H1 (cell line): ENCODE measurements around the gene LSM6. TPM values are rescaled to one million over a fixed set of nuclear protein-coding genes. Genes with fewer than 3 reads are reported as not detected.

ENCODE experiments used
- CTCF ChIA-PET: fragments of 300-600 bp; sonication (Branson Sonifier 250); formaldehyde crosslinking; loops from one replicate; lab custom pipeline; 2021; ENCODE audit not compliant: partially characterized antibody; lab: Charles Lee
- POLR2A ChIA-PET: fragments of 300-600 bp; sonication (Branson Sonifier 250); formaldehyde crosslinking; loops from one replicate; lab custom pipeline; 2021; ENCODE audit warnings: inconsistent platforms; ENCODE audit not compliant: partially characterized antibody; lab: Charles Lee
- DNase-seq, 2 experiments: peaks; one replicate each; pipeline versions ENCODE4 v3.0.0 to v3.0.0-alpha.2; 2010 to 2022; ENCODE audit warnings: low spot score in 2 of 2, low read depth in 1 of 2, mixed read lengths in 1 of 2
- FAIRE-seq: peaks from 2 replicates; lab custom pipeline; 2011; peaks lifted over from hg19 to GRCh38; lab: Jason Lieb, UNC
- H2AFZ ChIP-seq: 2 replicates; pipeline ENCODE4 v1.8.1; 2012; ENCODE audit warnings: low read length, inconsistent platforms
- H2AK5ac ChIP-seq: 2 replicates; pipeline ENCODE4 v1.6.1; 2013; ENCODE audit warnings: low read depth, low read length
- H2BK120ac ChIP-seq: replicated peaks from 2 replicates; pipeline ENCODE3; 2013; ENCODE audit warnings: low read depth, low read length, inconsistent platforms
- H2BK12ac ChIP-seq: 2 replicates; pipeline ENCODE4 v1.6.1; 2013; ENCODE audit warnings: low read depth, low read length
- H2BK15ac ChIP-seq: 2 replicates; pipeline ENCODE4 v1.6.1; 2013; ENCODE audit warnings: low read length
- H2BK20ac ChIP-seq: 2 replicates; pipeline ENCODE4 v1.6.1; 2013; ENCODE audit warnings: low read length
- H2BK5ac ChIP-seq: 2 replicates; pipeline ENCODE4 v1.6.1; 2013; ENCODE audit warnings: low read depth, low read length
- H3K14ac ChIP-seq: 2 replicates; pipeline ENCODE4 v1.6.1; 2013; ENCODE audit warnings: inconsistent platforms; ENCODE audit not compliant: insufficient read length
- H3K18ac ChIP-seq: 2 replicates; pipeline ENCODE4 v1.6.1; 2013; ENCODE audit warnings: low read length; ENCODE audit errors: extremely low read depth
- H3K23ac ChIP-seq: 2 replicates; pipeline ENCODE4 v1.6.1; 2013; ENCODE audit warnings: inconsistent platforms; ENCODE audit not compliant: insufficient read length
- H3K23me2 ChIP-seq: 2 replicates; pipeline ENCODE4 v1.6.1; 2013; ENCODE audit warnings: low read depth, low read length
- H3K27ac ChIP-seq: 2 replicates; pipeline ENCODE4 v1.6.1; 2011; ENCODE audit warnings: low read depth, low read length, inconsistent platforms
- H3K27me3 ChIP-seq, 4 experiments: replicated peaks in 1 of 4; 1 replicate in 1 of 4; 2 replicates in 3 of 4; pipeline versions ENCODE4 v1.6.1 to v1.8.1; 2011 to 2013; ENCODE audit warnings: low read length in 3 of 4, mild to moderate bottlenecking in 3 of 4, inconsistent platforms in 2 of 4, mixed read lengths in 2 of 4, moderate library complexity in 1 of 4; ENCODE audit not compliant: control insufficient read depth in 3 of 4, insufficient read depth in 3 of 4; ENCODE audit errors: extremely low read depth in 1 of 4
- H3K36me3 ChIP-seq, 4 experiments: 2 replicates each; pipeline versions ENCODE4 v1.6.1 to v1.8.1; 2011 to 2013; ENCODE audit warnings: mild to moderate bottlenecking in 4 of 4, low read length in 3 of 4, moderate library complexity in 2 of 4, control low read depth in 1 of 4, inconsistent platforms in 1 of 4; ENCODE audit not compliant: insufficient read depth in 4 of 4, control insufficient read depth in 2 of 4
- H3K4ac ChIP-seq: replicated peaks from 2 replicates; pipeline ENCODE3; 2013; ENCODE audit warnings: low read length, low read depth, mixed read lengths, inconsistent platforms; ENCODE audit not compliant: insufficient read length
- H3K4me1 ChIP-seq, 4 experiments: replicated peaks in 1 of 4; 1 replicate in 1 of 4; 2 replicates in 3 of 4; pipeline versions ENCODE4 v1.6.1 to v1.8.1; 2011 to 2013; ENCODE audit warnings: low read length in 3 of 4, inconsistent platforms in 2 of 4, mixed read lengths in 1 of 4; ENCODE audit not compliant: insufficient read depth in 4 of 4, control insufficient read depth in 3 of 4
- H3K4me2 ChIP-seq, 2 experiments: 2 replicates each; pipeline versions ENCODE4 v1.6.1 to v1.8.1; 2011 to 2013; ENCODE audit warnings: low read depth in 2 of 2, low read length in 2 of 2, control low read depth in 1 of 2, inconsistent platforms in 1 of 2, mild to moderate bottlenecking in 1 of 2; ENCODE audit not compliant: insufficient read depth in 1 of 2
- H3K4me3 ChIP-seq, 4 experiments: fragments of 200-600, 300-600 bp in 1 of 4; sonication (generic), shearing (Covaris generic), sonication (Bioruptor Twin) in 1 of 4; 2 replicates each; pipeline versions ENCODE4 v1.5.1 to v1.8.1; 2011 to 2016; ENCODE audit warnings: low read length in 4 of 4, low read depth in 3 of 4, control low read depth in 2 of 4, inconsistent platforms in 2 of 4, mild to moderate bottlenecking in 2 of 4, mixed read lengths in 1 of 4, moderate library complexity in 1 of 4; ENCODE audit not compliant: insufficient read depth in 2 of 4; ENCODE audit errors: extremely low read depth in 1 of 4
- H3K56ac ChIP-seq: replicated peaks from 2 replicates; pipeline ENCODE3; 2013; ENCODE audit warnings: low read depth, mild to moderate bottlenecking, mixed read lengths, low read length, inconsistent platforms; ENCODE audit not compliant: insufficient read length
- H3K79me1 ChIP-seq: 2 replicates; pipeline ENCODE4 v1.6.1; 2013; ENCODE audit warnings: low read depth, low read length, control low read depth
- H3K79me2 ChIP-seq, 2 experiments: 2 replicates each; pipeline versions ENCODE4 v1.6.1 to v1.8.1; 2012 to 2013; ENCODE audit warnings: low read length in 2 of 2, mild to moderate bottlenecking in 2 of 2, inconsistent platforms in 1 of 2; ENCODE audit not compliant: insufficient read depth in 2 of 2, control insufficient read depth in 1 of 2
- H3K9ac ChIP-seq, 4 experiments: replicated peaks in 1 of 4; 1 replicate in 1 of 4; 2 replicates in 3 of 4; pipeline versions ENCODE4 v1.6.1 to v1.8.1; 2011 to 2013; ENCODE audit warnings: low read depth in 3 of 4, low read length in 3 of 4, control low read depth in 2 of 4, mild to moderate bottlenecking in 2 of 4, moderate library complexity in 2 of 4, inconsistent platforms in 1 of 4; ENCODE audit errors: extremely low read depth in 1 of 4
- H3K9me3 ChIP-seq, 2 experiments: 2 replicates each; pipeline versions ENCODE4 v1.6.1 to v1.8.1; 2012 to 2013; ENCODE audit warnings: mild to moderate bottlenecking in 2 of 2, moderate library complexity in 2 of 2, control low read depth in 1 of 2, inconsistent platforms in 1 of 2, low read depth in 1 of 2, low read length in 1 of 2, mixed read lengths in 1 of 2; ENCODE audit not compliant: insufficient read depth in 2 of 2
- H4K20me1 ChIP-seq, 2 experiments: replicated peaks in 1 of 2; 2 replicates each; pipeline versions ENCODE3 to v1.8.1; 2011 to 2013; ENCODE audit warnings: inconsistent platforms in 2 of 2, low read length in 2 of 2, mild to moderate bottlenecking in 1 of 2; ENCODE audit not compliant: insufficient read depth in 2 of 2, control insufficient read depth in 1 of 2
- H4K5ac ChIP-seq: 2 replicates; pipeline ENCODE4 v1.6.1; 2013; ENCODE audit warnings: low read length, low read depth, mixed read lengths, inconsistent platforms; ENCODE audit not compliant: insufficient read length
- H4K8ac ChIP-seq: 2 replicates; pipeline ENCODE4 v1.8.0; 2013; ENCODE audit warnings: mild to moderate bottlenecking, moderate library complexity, low read length, inconsistent platforms; ENCODE audit not compliant: insufficient read depth; ENCODE audit errors: extremely low read depth
- H4K91ac ChIP-seq: replicated peaks from 2 replicates; pipeline ENCODE3; 2013; ENCODE audit warnings: low read length, mixed read lengths, inconsistent platforms; ENCODE audit not compliant: insufficient read length
- ATF2 ChIP-seq: IDR thresholded peaks from 2 replicates; pipeline ENCODE4 v1.6.1; 2012; ENCODE audit warnings: low read length, inconsistent platforms
- ATF3 ChIP-seq: IDR thresholded peaks from 2 replicates; pipeline ENCODE4 v1.6.1; 2011; ENCODE audit warnings: low read depth, mild to moderate bottlenecking, low read length; ENCODE audit not compliant: insufficient read depth
- CREB1 ChIP-seq: IDR thresholded peaks from 2 replicates; pipeline ENCODE4 v1.6.1; 2012; ENCODE audit warnings: inconsistent platforms
- CTBP2 ChIP-seq: IDR thresholded peaks from 2 replicates; pipeline ENCODE4 v1.7.0; 2011; ENCODE audit warnings: borderline replicate concordance, mild to moderate bottlenecking, moderate library complexity, mixed read lengths, low read length; ENCODE audit not compliant: insufficient read depth, insufficient read length
- EP300 ChIP-seq, 2 experiments: IDR thresholded peaks; 1 replicate in 1 of 2; 2 replicates in 1 of 2; pipeline ENCODE4 v1.6.1; 2011 to 2012; ENCODE audit warnings: low read depth in 2 of 2, low read length in 2 of 2, mild to moderate bottlenecking in 2 of 2, borderline replicate concordance in 1 of 2, inconsistent platforms in 1 of 2, moderate library complexity in 1 of 2
- KDM1A ChIP-seq: fragments of 200-600, 300-600 bp; sonication (generic); IDR thresholded peaks from 2 replicates; pipeline ENCODE4 v1.7.1; 2016; ENCODE audit warnings: mild to moderate bottlenecking, low read length, borderline replicate concordance
- NRF1 ChIP-seq: IDR thresholded peaks from 2 replicates; pipeline ENCODE4 v1.6.1; 2011; ENCODE audit warnings: mild to moderate bottlenecking, low read depth, low read length, improper control_type of control experiment
- PHF8 ChIP-seq: fragments of 200-600 bp; sonication (generic); conservative IDR thresholded peaks from 2 replicates; pipeline ENCODE4 v1.7.1; 2012; ENCODE audit warnings: low read depth, mild to moderate bottlenecking, inconsistent platforms, low read length, moderate library complexity
- POLR2A ChIP-seq, 2 experiments: IDR thresholded peaks; 1 replicate in 1 of 2; 2 replicates in 1 of 2; pipeline ENCODE4 v1.6.1; 2011; ENCODE audit warnings: low read depth in 2 of 2, low read length in 2 of 2, mild to moderate bottlenecking in 2 of 2; ENCODE audit errors: control extremely low read depth in 1 of 2
- SP2 ChIP-seq: IDR thresholded peaks from 2 replicates; pipeline ENCODE4 v1.6.1; 2012; ENCODE audit warnings: mild to moderate bottlenecking, low read length, inconsistent platforms
- TAF7 ChIP-seq: optimal IDR thresholded peaks from 2 replicates; pipeline ENCODE3; 2011; ENCODE audit warnings: low read depth, mild to moderate bottlenecking, inconsistent platforms, low read length, moderate library complexity, borderline replicate concordance
- TEAD4 ChIP-seq: IDR thresholded peaks from 2 replicates; pipeline ENCODE4 v1.6.1; 2012; ENCODE audit warnings: low read depth, low read length, inconsistent platforms, mixed read lengths
- WGBS, 2 experiments: shearing (Covaris generic) in 1 of 2; methylation state at CpG; one replicate each; pipeline versions ENCODE4 v1.1.6 to v1.1.7; 2013 to 2015; ENCODE audit warnings: low lambda C conversion rate in 2 of 2, mixed read lengths in 2 of 2, inconsistent platforms in 1 of 2, low coverage in 1 of 2, missing lambda C conversion rate in 1 of 2; ENCODE audit not compliant: insufficient replicate concordance in 2 of 2, insufficient coverage in 1 of 2, insufficient read length in 1 of 2; ENCODE audit errors: extremely low coverage in 1 of 2, missing lambda C conversion rate in 1 of 2; 5-methylcytosine and 5-hydroxymethylcytosine counted together
- polyA plus RNA-seq, 7 experiments: library from polyadenylated mRNA; depleted of rRNA in 3 of 7; stranded (reverse) in 5 of 7; unstranded in 2 of 7; fragments of >200 nt in 5 of 7; fragments of 200-250 nt in 2 of 7; gene quantifications; 1 replicate in 5 of 7; 2 replicates in 1 of 7; 4 replicates in 1 of 7; pipeline versions ENCODE4 v1.2.1 to v1.2.3, GENCODE V29; 2011 to 2013; ENCODE audit warnings: missing spikeins in 2 of 7, mixed read lengths in 2 of 7
- total RNA-seq: library from RNA; stranded (reverse); fragmentation: NEBNext Ultra II Directional; extraction: Animal tissue kit (Norgen Biotek cat#: 25700); gene quantifications from 2 replicates; pipeline ENCODE4 v1.2.1, GENCODE V29; 2021

Gene LSM6
- total and polyA plus RNA-seq, 2 of the 8 experiments (the other 6 are each of a cell fraction or from before 2014, with no cell fraction given): 40.2 to 63.4 TPM

- H2BK20ac ChIP-seq: no peak overlapping the region
- ChIA-PET CTCF (interaction anchor here (0.6 to 1.1 kb wide), 2 partner anchors 120 to 1003 kb away, joined by 4 to 5 read pairs; no protein-coding TSS in a partner anchor), POLR2A (interaction anchor here (0.6 kb wide), 1 partner anchor 1032 kb away, joined by 3 read pairs; no protein-coding TSS in a partner anchor)
- no peak overlapping the region for H3K18ac ChIP-seq
- DNase-seq (no peak), FAIRE-seq (no peak)
- H3K23ac ChIP-seq: no peak overlapping the region
- 91% methylated on average over 2 of the region's 2 CpGs; no CpG with 5 or more reads in 1 of the 2 experiments for WGBS, 2 experiments
- no peak overlapping the region for H2BK120ac ChIP-seq
- no peaks in the 10 kb centered on the region for H3K36me3 ChIP-seq
- H3K4ac ChIP-seq: no peak overlapping the region
- H3K27ac ChIP-seq: no peak overlapping the region
- no peak overlapping the region for H4K91ac ChIP-seq
- no peak overlapping the region for H2AFZ ChIP-seq
- no peak overlapping the region for H3K9ac ChIP-seq
- H3K23me2 ChIP-seq: no peaks in the 10 kb centered on the region
- no peaks in the 10 kb centered on the region for H3K4me1 ChIP-seq
- H3K9me3 ChIP-seq: no peaks in the 10 kb centered on the region
- no peak overlapping the region for H2BK5ac ChIP-seq
- H3K4me2 ChIP-seq: no peak overlapping the region
- no peak overlapping the region for H2AK5ac ChIP-seq
- no peaks in the 10 kb centered on the region for H3K79me1 ChIP-seq
- H3K4me3 ChIP-seq: no peak overlapping the region
- H4K5ac ChIP-seq: no peak overlapping the region
- no peaks in the 10 kb centered on the region for H3K27me3 ChIP-seq
- H2BK12ac ChIP-seq: no peak overlapping the region
- no peaks in the 10 kb centered on the region for H3K79me2 ChIP-seq
- no peak overlapping the region for H3K14ac ChIP-seq
- no peak overlapping the region for H4K8ac ChIP-seq
- no peak overlapping the region for H3K56ac ChIP-seq
- H2BK15ac ChIP-seq: no peak overlapping the region
- no peaks in the 10 kb centered on the region for H4K20me1 ChIP-seq
- TF ChIP-seq EP300 (IDR thresholded peaks at IDR 0.05; ENCODE audit: borderline replicate concordance in 1 of 2, low read depth in 2 of 2, low read length in 2 of 2) (no peak), CREB1 (no peak), CTBP2 (no peak), PHF8 (no peak), TEAD4 (no peak), KDM1A (no peak), ATF2 (no peak), ATF3 (no peak), SP2 (no peak), TAF7 (no peak), NRF1 (no peak), POLR2A (IDR thresholded peaks at IDR 0.05; ENCODE audit: control extremely low read depth in 1 of 2, low read depth in 2 of 2, low read length in 2 of 2) (no peak)
Measured at GRCh38 chr4:146210890-146211289, 35.4 kb downstream of the LSM6 start.
